Measurements from ENCODE around the gene NOC4L. TPM values are rescaled to one million over a fixed set of nuclear protein-coding genes. Genes with fewer than 3 reads are reported as not detected.

The NOC4L gene
- polyA plus RNA-seq, 3 donors, result 7.3 to 18.0 (median 17.9) TPM

GRCh38 chr12:132142679-132143335 is 1.4 kb upstream of the NOC4L start:
- H3K79me2 ChIP-seq (ENCODE audit: insufficient read depth, low read length), result peaks cover 28% of the 10 kb centered on the region
- peaks cover 16 to 24% of the 10 kb centered on the region in 2 donors for H3K4me1 ChIP-seq (ENCODE audit: control insufficient read depth in 1 of 2, insufficient read depth in 2 of 2, low read length in 2 of 2)
- H3K9me3 ChIP-seq (replicated peaks in 1 of 2; ENCODE audit: control insufficient read depth in 1 of 2, insufficient read depth in 1 of 2, low read length in 2 of 2), result no peaks in the 10 kb centered on the region
- Mint-ChIP-seq H3K4me3 (peak overlapping the region; percentile 75 to 86), H3K27me3 (ENCODE audit: low read depth in 3 of 3) (peaks cover 0 to 3% (median 0%) of the 10 kb centered on the region in 3 donors), H3K4me1 (peaks cover 21% of the 10 kb centered on the region), H3K36me3 (peaks cover 41 to 62% of the 10 kb centered on the region in 2 donors), H3K27ac (peak overlapping the region in 2 of 7 donors; percentile 47 to 85), H3K9me3 (peaks cover 0 to 3% (median 0%) of the 10 kb centered on the region in 7 donors)
- H3K27ac ChIP-seq (ENCODE audit: low read depth in 1 of 2, low read length in 2 of 2), result no peak overlapping the region
- H4K20me1 ChIP-seq (ENCODE audit: insufficient read depth, low read length), result no peaks in the 10 kb centered on the region
- peak overlapping the region in 2 of 3 experiments; percentile 7 to 93 for H3K4me3 ChIP-seq (replicated peaks in 1 of 3; ENCODE audit: low read depth in 2 of 3, low read length in 3 of 3)
- TF ChIP-seq CTCF (IDR thresholded peaks at IDR 0.05), result no peak
- H3K36me3 ChIP-seq (replicated peaks in 1 of 2; ENCODE audit: control insufficient read depth in 1 of 2, insufficient read depth in 2 of 2, low read length in 2 of 2), result peaks cover 41 to 58% of the 10 kb centered on the region in 2 donors
- H2AFZ ChIP-seq (ENCODE audit: insufficient read depth, low read depth, low read length, poor library complexity, severe bottlenecking), result peak overlapping the region; percentile 68
- peak overlapping the region; percentile 94 for H3K9ac ChIP-seq (ENCODE audit: insufficient read depth, low read length, poor library complexity, severe bottlenecking)
- WGBS (ENCODE audit: insufficient coverage), result 82% methylated on average over 18 of the region's 24 CpGs
- peak overlapping the region; percentile 94 for H3K4me2 ChIP-seq (replicated peaks; ENCODE audit: extremely low read depth, low read length, poor library complexity, severe bottlenecking)
- no peaks in the 10 kb centered on the region for H3K27me3 ChIP-seq (ENCODE audit: control insufficient read depth in 2 of 2, insufficient read depth in 2 of 2, low read length in 2 of 2)
- intact Hi-C loops (cut with micrococcal nuclease), result loop anchor here (5.0 to 10.0 kb wide), 2 partner anchors 61 to 352 kb away; partner anchors contain the start of gene FBRSL1 (in 1 of the 2)
- no peak for DNase-seq

DNA sequence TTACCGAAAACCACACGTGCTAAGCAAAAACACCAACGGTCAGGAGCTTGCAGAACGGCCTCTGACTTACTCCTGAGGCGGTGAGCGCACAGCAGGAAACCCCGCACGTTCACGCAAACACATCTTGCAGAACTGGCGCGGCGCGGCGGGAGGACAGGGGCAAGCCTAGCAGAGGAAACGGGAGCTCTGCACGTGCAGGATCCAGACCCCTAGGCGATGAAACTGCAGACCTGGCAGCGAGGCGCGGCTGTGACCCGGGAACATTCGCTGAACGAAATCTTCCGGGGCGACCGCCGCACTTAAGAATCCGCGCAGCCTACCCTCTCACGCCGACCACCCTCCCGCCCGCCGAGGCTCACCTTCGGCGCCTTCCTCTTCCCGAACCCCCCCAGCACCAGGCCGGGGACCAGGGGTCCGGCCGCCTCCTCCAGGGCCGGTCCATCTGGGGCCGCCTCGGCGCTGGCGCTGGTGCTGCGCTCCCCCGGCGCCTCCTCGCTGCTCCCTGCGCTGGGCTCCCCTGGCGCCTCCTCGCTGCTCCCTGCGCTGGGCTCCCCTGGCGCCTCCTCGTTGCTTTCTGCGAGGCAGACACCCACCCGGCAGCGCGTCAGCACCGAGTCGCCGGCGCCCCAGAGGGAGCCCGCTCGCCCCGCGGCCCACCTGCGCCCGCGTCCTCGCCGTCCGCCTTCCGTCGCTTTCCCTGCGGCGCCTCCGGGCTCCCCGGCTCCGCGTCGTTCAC is 753 bp upstream of the NOC4L start:
- Histone ChIP-seq H3K4me1 (ENCODE audit: control insufficient read depth in 1 of 2, insufficient read depth in 2 of 2, low read length in 2 of 2) (peaks cover 16 to 24% of the 10 kb centered on the region in 2 donors), H4K20me1 (ENCODE audit: insufficient read depth, low read length) (no peaks in the 10 kb centered on the region), H3K9me3 (replicated peaks in 1 of 2; ENCODE audit: control insufficient read depth in 1 of 2, insufficient read depth in 1 of 2, low read length in 2 of 2) (no peaks in the 10 kb centered on the region), H3K9ac (ENCODE audit: insufficient read depth, low read length, poor library complexity, severe bottlenecking) (peak overlapping the region; percentile 94), H3K79me2 (ENCODE audit: insufficient read depth, low read length) (peaks cover 28% of the 10 kb centered on the region), H3K27me3 (ENCODE audit: control insufficient read depth in 2 of 2, insufficient read depth in 2 of 2, low read length in 2 of 2) (no peaks in the 10 kb centered on the region), H3K27ac (ENCODE audit: low read depth in 1 of 2, low read length in 2 of 2) (no peak overlapping the region), H3K4me3 (replicated peaks in 1 of 3; ENCODE audit: low read depth in 2 of 3, low read length in 3 of 3) (peak overlapping the region; percentile 7 to 93 (median 46)), H3K36me3 (replicated peaks in 1 of 2; ENCODE audit: control insufficient read depth in 1 of 2, insufficient read depth in 2 of 2, low read length in 2 of 2) (peaks cover 47 to 62% of the 10 kb centered on the region in 2 donors), H2AFZ (ENCODE audit: insufficient read depth, low read depth, low read length, poor library complexity, severe bottlenecking) (peak overlapping the region; percentile 68), H3K4me2 (replicated peaks; ENCODE audit: extremely low read depth, low read length, poor library complexity, severe bottlenecking) (peak overlapping the region; percentile 94)
- TF ChIP-seq CTCF (IDR thresholded peaks at IDR 0.05), result no peak
- Mint-ChIP-seq H3K4me3 (peak overlapping the region; percentile 75 to 86), H3K4me1 (peaks cover 21% of the 10 kb centered on the region), H3K36me3 (peaks cover 39 to 62% of the 10 kb centered on the region in 2 donors), H3K27me3 (ENCODE audit: low read depth in 3 of 3) (peaks cover 0 to 3% (median 0%) of the 10 kb centered on the region in 3 donors), H3K9me3 (peaks cover 0 to 3% (median 0%) of the 10 kb centered on the region in 7 donors), H3K27ac (peak overlapping the region in 2 of 7 donors; percentile 26 to 47)
- WGBS (ENCODE audit: insufficient coverage), result 2% methylated on average over 82 of the region's 82 CpGs
- intact Hi-C loops (cut with micrococcal nuclease), result loop anchor here (2.0 to 10.0 kb wide), 3 partner anchors 61 to 351 kb away; partner anchors contain the start of gene FBRSL1 (in 1 of the 2)
- peak in 1 of 3 donors; percentile 4 for DNase-seq

All from CD14-positive monocyte (primary cell).